Endodermal cell (in vitro differentiated cells): Measurements from ENCODE around the gene ITGAX. TPM values are rescaled to one million over a fixed set of nuclear protein-coding genes. Genes with fewer than 3 reads are reported as not detected.

Experiments used
- DNase-seq: peaks from one replicate; pipeline ENCODE4 v3.0.0-alpha.2; 2017
- H3K27ac ChIP-seq: 2 replicates; pipeline ENCODE4 v1.5.1; 2013; ENCODE audit warnings: mild to moderate bottlenecking, low read depth, low read length, moderate library complexity
- H3K27me3 ChIP-seq: 2 replicates; pipeline ENCODE4 v1.6.1; 2013; ENCODE audit warnings: mild to moderate bottlenecking, low read length, moderate library complexity; ENCODE audit not compliant: insufficient read depth, control insufficient read depth, poor library complexity, severe bottlenecking
- H3K36me3 ChIP-seq: 2 replicates; pipeline ENCODE4 v1.7.0; 2013; ENCODE audit warnings: mild to moderate bottlenecking, low read length, moderate library complexity; ENCODE audit not compliant: control insufficient read depth, insufficient read depth
- H3K4me1 ChIP-seq: one replicate; pipeline ENCODE4 v1.7.0; 2013; ENCODE audit warnings: low read length; ENCODE audit not compliant: control insufficient read depth, insufficient read depth
- H3K4me3 ChIP-seq: 2 replicates; pipeline ENCODE4 v1.5.1; 2013; ENCODE audit warnings: mild to moderate bottlenecking, low read length, moderate library complexity
- H3K9ac ChIP-seq: 2 replicates; pipeline ENCODE4 v1.6.1; 2013; ENCODE audit warnings: mild to moderate bottlenecking, low read length, moderate library complexity; ENCODE audit not compliant: poor library complexity, severe bottlenecking; ENCODE audit errors: extremely low read depth
- H3K9me3 ChIP-seq: 2 replicates; pipeline ENCODE4 v1.6.1; 2013; ENCODE audit warnings: mild to moderate bottlenecking, low read length, moderate library complexity; ENCODE audit not compliant: control insufficient read depth
- H3K27ac Mint-ChIP-seq: 2 replicates; pipeline ENCODE4 v1.8.0; 2020; ENCODE audit warnings: mixed read lengths
- H3K27me3 Mint-ChIP-seq: 2 replicates; pipeline ENCODE4 v1.8.0; 2021; ENCODE audit warnings: mild to moderate bottlenecking, mixed read lengths; ENCODE audit not compliant: insufficient read depth
- H3K36me3 Mint-ChIP-seq: 2 replicates; pipeline ENCODE4 v1.8.0; 2020; ENCODE audit warnings: low read depth, mixed read lengths
- H3K4me1 Mint-ChIP-seq: 2 replicates; pipeline ENCODE4 v1.8.0; 2020; ENCODE audit warnings: mixed read lengths
- H3K4me3 Mint-ChIP-seq: 2 replicates; pipeline ENCODE4 v1.8.0; 2020; ENCODE audit warnings: mild to moderate bottlenecking, moderate library complexity, mixed read lengths
- H3K9me3 Mint-ChIP-seq: 2 replicates; pipeline ENCODE4 v1.8.0; 2020; ENCODE audit warnings: mild to moderate bottlenecking, mixed read lengths
- CTCF ChIP-seq: fragments of 200-600 bp; sonication (generic); conservative IDR thresholded peaks from 2 replicates; pipeline ENCODE4 v1.5.0; 2021; ENCODE audit warnings: antibody characterized with exemption, mild to moderate bottlenecking
- WGBS, 2 experiments: methylation state at CpG; one replicate each; pipeline versions ENCODE4 v1.1.5 to v1.1.7; 2013; ENCODE audit warnings: missing lambda C conversion rate in 2 of 2, mixed read lengths in 1 of 2; ENCODE audit not compliant: insufficient coverage in 1 of 2, insufficient read length in 1 of 2; 5-methylcytosine and 5-hydroxymethylcytosine counted together
- total RNA-seq, 2 donors: library from RNA; stranded (reverse); fragmentation: NEBNext Ultra II Directional in 1 of 2; extraction: Animal tissue kit (Norgen Biotek cat#: 25700) in 1 of 2; gene quantifications; 2 replicates in 1 of 2; 3 replicates in 1 of 2; pipeline ENCODE4 v1.2.1, GENCODE V29; 2021

Gene ITGAX
- total RNA-seq, 2 donors from 2014 or later = 0.22 TPM; not detected in 1

- Mint-ChIP-seq H3K27me3 (peaks cover 89% of the 10 kb centered on the region), H3K27ac (no peak overlapping the region), H3K4me1 (peaks cover 10% of the 10 kb centered on the region), H3K36me3 (no peaks in the 10 kb centered on the region), H3K4me3 (no peak overlapping the region), H3K9me3 (no peaks in the 10 kb centered on the region)
- WGBS, 2 experiments = 91 to 92% methylated on average over 11 to 22 of the region's 22 CpGs
- Histone ChIP-seq H3K4me3 (no peak overlapping the region), H3K27ac (no peak overlapping the region), H3K27me3 (peaks cover 30% of the 10 kb centered on the region), H3K9ac (no peak overlapping the region), H3K9me3 (no peaks in the 10 kb centered on the region), H3K4me1 (no peaks in the 10 kb centered on the region), H3K36me3 (no peaks in the 10 kb centered on the region)
- no peak for DNase-seq
- TF ChIP-seq CTCF = no peak
Observed at GRCh38 chr16:31411024-31411844, 56.3 kb downstream of the ITGAX start.

- H3K36me3 Mint-ChIP-seq = no peaks in the 10 kb centered on the region
- no peak for DNase-seq
- no peaks in the 10 kb centered on the region for H3K36me3 ChIP-seq
- WGBS, 2 experiments = 88 to 94% methylated on average over 4 to 10 of the region's 10 CpGs
- peaks cover 85% of the 10 kb centered on the region for H3K27me3 Mint-ChIP-seq
- H3K4me1 Mint-ChIP-seq = peaks cover 6% of the 10 kb centered on the region
- H3K4me3 Mint-ChIP-seq = no peak overlapping the region
- H3K4me1 ChIP-seq = no peaks in the 10 kb centered on the region
- H3K4me3 ChIP-seq = no peak overlapping the region
- H3K9me3 Mint-ChIP-seq = peaks cover under 1% of the 10 kb centered on the region
- no peak for TF ChIP-seq CTCF
- no peak overlapping the region for H3K27ac Mint-ChIP-seq
- H3K9me3 ChIP-seq = no peaks in the 10 kb centered on the region
- H3K27me3 ChIP-seq = peaks cover 34% of the 10 kb centered on the region
- H3K27ac ChIP-seq = no peak overlapping the region
- no peak overlapping the region for H3K9ac ChIP-seq
Observed at GRCh38 chr16:31412750-31413149, 57.8 kb downstream of the ITGAX start.

GRCh38 chr16:31413381-31413780 lies 58.4 kb downstream of the ITGAX start:
- TF ChIP-seq CTCF = no peak
- H3K36me3 Mint-ChIP-seq = no peaks in the 10 kb centered on the region
- Histone ChIP-seq H3K4me3 (no peak overlapping the region), H3K27ac (no peak overlapping the region), H3K9me3 (no peaks in the 10 kb centered on the region), H3K27me3 (peaks cover 34% of the 10 kb centered on the region), H3K9ac (no peak overlapping the region), H3K4me1 (no peaks in the 10 kb centered on the region), H3K36me3 (no peaks in the 10 kb centered on the region)
- peaks cover 4% of the 10 kb centered on the region for H3K4me1 Mint-ChIP-seq
- DNase-seq = no peak
- H3K9me3 Mint-ChIP-seq = peaks cover 6% of the 10 kb centered on the region
- 92 to 95% methylated on average over 5 of the region's 5 CpGs for WGBS, 2 experiments
- no peak overlapping the region for H3K27ac Mint-ChIP-seq
- H3K4me3 Mint-ChIP-seq = no peak overlapping the region
- H3K27me3 Mint-ChIP-seq = peaks cover 85% of the 10 kb centered on the region
